T-cell (primary cell): ENCODE measurements around the gene ZNF687. TPM values are rescaled to one million over a fixed set of nuclear protein-coding genes. Genes with fewer than 3 reads are reported as not detected.

ENCODE experiments used
- ATAC-seq, 4 experiments: fragments of 200-7000 bp in 3 of 4; fragments of 150-1000 bp in 1 of 4; cut with Tn5 transposase; replicated peaks in 1 of 4; 1 replicate in 3 of 4; 2 replicates in 1 of 4; pipeline ENCODE4 v1.10.0; 2021; ENCODE audit warnings: moderate library complexity in 3 of 4, mild to moderate bottlenecking in 2 of 4, moderate number of reproducible peaks in 1 of 4
- CTCF ChIA-PET, 2 donors: fragments of 300-600 bp; sonication (Branson Sonifier 250); formaldehyde crosslinking; loops; one replicate each; lab custom pipeline; 2022; ENCODE audit warnings: antibody characterized with exemption in 2 of 2; lab: Charles Lee
- POLR2A ChIA-PET, 2 donors: fragments of 300-600 bp; sonication (Branson Sonifier 250); formaldehyde crosslinking; loops; one replicate each; lab custom pipeline; 2022; ENCODE audit warnings: antibody characterized with exemption in 2 of 2; lab: Charles Lee
- DNase-seq, 35 experiments: peaks; one replicate each; pipeline versions ENCODE4 v3.0.0 to v3.0.0-alpha.2; 2013 to 2023
- H3K27ac ChIP-seq: one replicate; pipeline ENCODE4 v1.5.1; 2013; ENCODE audit warnings: low read length
- H3K27me3 ChIP-seq, 2 experiments: replicated peaks in 1 of 2; 1 replicate in 1 of 2; 2 replicates in 1 of 2; pipeline versions ENCODE4 v1.6.1 to v1.7.0; 2013; ENCODE audit warnings: low read length in 1 of 2, mixed read lengths in 1 of 2; ENCODE audit not compliant: control insufficient read depth in 2 of 2, insufficient read depth in 2 of 2; ENCODE audit errors: extremely low read depth in 1 of 2
- H3K36me3 ChIP-seq, 2 donors: 1 replicate in 1 of 2; 2 replicates in 1 of 2; pipeline versions ENCODE4 v1.6.1 to v1.7.0; 2013; ENCODE audit warnings: low read length in 1 of 2; ENCODE audit not compliant: control insufficient read depth in 2 of 2, insufficient read depth in 1 of 2; ENCODE audit errors: extremely low read depth in 1 of 2
- H3K4me1 ChIP-seq, 2 experiments: 1 replicate in 1 of 2; 2 replicates in 1 of 2; pipeline versions ENCODE4 v1.6.1 to v1.7.0; 2013; ENCODE audit warnings: low read length in 2 of 2, mixed read lengths in 1 of 2; ENCODE audit not compliant: insufficient read depth in 2 of 2, control insufficient read depth in 1 of 2; ENCODE audit errors: extremely low read depth in 1 of 2
- H3K4me3 ChIP-seq, 2 donors: 1 replicate in 1 of 2; 2 replicates in 1 of 2; pipeline versions ENCODE4 v1.5.1 to v1.7.0; 2013; ENCODE audit warnings: mild to moderate bottlenecking in 2 of 2, low read length in 1 of 2, moderate library complexity in 1 of 2; ENCODE audit not compliant: control insufficient read depth in 1 of 2; ENCODE audit errors: extremely low read depth in 1 of 2
- H3K9me3 ChIP-seq: 2 replicates; pipeline ENCODE4 v1.7.0; 2013
- H3K27ac Mint-ChIP-seq, 2 donors: one replicate each; pipeline ENCODE4 v1.8.0; 2020 to 2021; ENCODE audit warnings: mild to moderate bottlenecking in 2 of 2, mixed read lengths in 2 of 2
- H3K27me3 Mint-ChIP-seq, 2 donors: one replicate each; pipeline ENCODE4 v1.8.0; 2021 to 2022; ENCODE audit warnings: mixed read lengths in 2 of 2
- H3K36me3 Mint-ChIP-seq: one replicate; pipeline ENCODE4 v1.8.0; 2021; ENCODE audit warnings: mixed read lengths
- H3K4me1 Mint-ChIP-seq, 3 donors: one replicate each; pipeline ENCODE4 v1.8.0; 2020 to 2022; ENCODE audit warnings: mixed read lengths in 3 of 3, mild to moderate bottlenecking in 1 of 3
- H3K4me3 Mint-ChIP-seq, 3 donors: one replicate each; pipeline ENCODE4 v1.8.0; 2020 to 2022; ENCODE audit warnings: mild to moderate bottlenecking in 3 of 3, mixed read lengths in 3 of 3, moderate library complexity in 3 of 3
- H3K9me3 Mint-ChIP-seq, 3 donors: one replicate each; pipeline ENCODE4 v1.8.0; 2020 to 2022; ENCODE audit warnings: mixed read lengths in 3 of 3
- WGBS: methylation state at CpG from one replicate; pipeline ENCODE4 v1.1.5; 2013; ENCODE audit warnings: missing lambda C conversion rate; ENCODE audit not compliant: insufficient coverage; 5-methylcytosine and 5-hydroxymethylcytosine counted together
- total RNA-seq, 35 experiments: library from RNA in 6 of 35; stranded (reverse) in 6 of 35; fragments of 120-200 nt in 1 of 35; gene quantifications; one replicate each; pipeline versions ENCODE4 v1.2.1 to v1.2.4 and lab custom pipeline; 2013 to 2026

Gene ZNF687
- total RNA-seq, 5 donors from 2014 or later (not counting 1 experiment from before 2014, with no cell fraction given): 27.7 to 44.2 (median 40.5) TPM

- Histone ChIP-seq H3K36me3 (peaks cover 0 to 30% of the 10 kb centered on the region in 2 donors), H3K27me3 (no peaks in the 10 kb centered on the region), H3K27ac (peak overlapping the region; percentile 90), H3K4me3 (peak overlapping the region in 1 of 2 donors; percentile 69), H3K9me3 (no peaks in the 10 kb centered on the region), H3K4me1 (peaks cover 10 to 28% of the 10 kb centered on the region in 2 experiments)
- Mint-ChIP-seq H3K27me3 (no peaks in the 10 kb centered on the region), H3K4me1 (peaks cover 45 to 56% (median 56%) of the 10 kb centered on the region in 3 donors), H3K4me3 (peak overlapping the region; percentile 88 to 98 (median 96)), H3K27ac (peak overlapping the region; percentile 94 to 97), H3K9me3 (no peaks in the 10 kb centered on the region), H3K36me3 (peaks cover 26% of the 10 kb centered on the region)
- DNase-seq (no peak), ATAC-seq (no peak)
- WGBS: 100% methylated on average over 2 of the region's 5 CpGs
- ChIA-PET POLR2A (interaction anchor here in 1 of 2 donors (0.5 to 0.9 kb wide), 3 partner anchors 44 to 460 kb away, joined by 3 to 5 read pairs (median 3); partner anchors contain the start of gene ZNF687), CTCF (interaction anchor here (0.5 to 2.7 kb wide), 5 partner anchors 15 to 438 kb away, joined by 3 to 36 read pairs (median 3); partner anchors contain the start of genes MRPL9 (in 1 of the 2) and TMOD4 (in 1 of the 2))
Measured at GRCh38 chr1:151325646-151326429, 43.7 kb downstream of the ZNF687 start.

- Histone ChIP-seq H3K9me3 (no peaks in the 10 kb centered on the region), H3K27ac (peak overlapping the region; percentile 90), H3K4me3 (peak overlapping the region; percentile 69 to 96), H3K36me3 (peaks cover 0 to 26% of the 10 kb centered on the region in 2 donors), H3K27me3 (no peaks in the 10 kb centered on the region), H3K4me1 (peaks cover 10 to 28% of the 10 kb centered on the region in 2 experiments)
- ChIA-PET POLR2A (interaction anchor here (0.5 to 1.2 kb wide), 4 partner anchors 45 to 416 kb away, joined by 3 to 5 read pairs (median 4); partner anchors contain the start of genes PSMB4 (in 1 of the 2) and ZNF687 (in 1 of the 2)), CTCF (interaction anchor here in 1 of 2 donors (0.5 to 2.7 kb wide), 7 partner anchors 12 to 437 kb away, joined by 3 to 36 read pairs (median 4); partner anchors contain the start of genes MRPL9, RFX5 and TMOD4)
- Mint-ChIP-seq H3K27ac (peak overlapping the region; percentile 94 to 97), H3K27me3 (no peaks in the 10 kb centered on the region), H3K4me1 (peaks cover 42 to 52% (median 52%) of the 10 kb centered on the region in 3 donors), H3K9me3 (no peaks in the 10 kb centered on the region), H3K4me3 (peak overlapping the region; percentile 88 to 98 (median 96)), H3K36me3 (peaks cover 23% of the 10 kb centered on the region)
- 10% methylated on average over 7 of the region's 12 CpGs for WGBS
- DNase-seq: peak in 32 of 35 experiments; percentile 23 to 75 (median 44)
- peak; percentile 35 to 47 (median 45) for ATAC-seq
Measured at GRCh38 chr1:151326619-151327222, 44.6 kb downstream of the ZNF687 start.

DNA sequence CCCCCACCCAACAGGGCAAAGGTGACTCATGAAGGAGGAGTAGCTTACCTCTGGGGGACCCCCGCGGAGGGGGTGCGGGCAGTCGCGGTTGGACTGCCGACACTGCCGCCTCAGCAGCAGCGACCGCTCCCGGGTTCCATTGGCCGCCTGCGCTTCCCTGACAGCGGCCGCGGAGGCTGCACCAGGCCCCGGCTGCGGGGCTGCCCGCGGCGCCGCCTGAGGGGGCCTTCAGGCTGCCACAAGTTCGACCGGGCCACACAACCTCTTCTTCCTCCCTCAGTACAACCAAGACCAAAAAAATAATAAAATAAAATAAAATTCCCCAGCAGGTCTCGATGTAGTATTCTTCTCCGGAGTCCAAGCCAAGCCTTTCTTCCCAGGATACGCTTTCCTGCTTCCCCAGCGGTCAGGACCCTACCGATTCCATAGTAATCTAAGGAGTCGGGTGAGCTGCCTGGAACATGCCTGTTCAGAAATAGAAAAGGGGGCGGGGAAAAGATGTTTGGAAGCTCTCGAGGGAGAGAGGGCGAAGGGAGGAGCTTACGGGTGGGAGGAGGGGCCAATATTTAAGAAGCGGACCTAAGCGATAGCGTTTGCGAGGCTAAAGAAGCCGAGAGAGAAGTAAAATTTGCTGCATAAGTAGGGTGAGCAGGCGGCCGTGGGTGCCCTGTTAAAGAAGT lies 45.3 kb downstream of the ZNF687 start, which contains the start of gene PI4KB:
Gene PI4KB, minus strand, starts transcription at position 194 of the 680 bp plus-strand sequence. CDS start 10,935 bp downstream, outside the sequence.
- ChIA-PET CTCF (interaction anchor here in 1 of 2 donors (0.6 to 2.7 kb wide), 10 partner anchors 11 to 436 kb away, joined by 3 to 36 read pairs (median 4); partner anchors contain the start of genes MRPL9, PSMB4 and RFX5), POLR2A (interaction anchor here (0.5 to 1.2 kb wide), 6 partner anchors 11 to 939 kb away, joined by 3 to 6 read pairs (median 3); partner anchors contain the start of gene PSMB4 (in 1 of the 2))
- no peaks in the 10 kb centered on the region for H3K27me3 Mint-ChIP-seq
- peaks cover 0 to 20% of the 10 kb centered on the region in 2 donors for H3K36me3 ChIP-seq
- H3K9me3 Mint-ChIP-seq: no peaks in the 10 kb centered on the region
- H3K4me1 Mint-ChIP-seq: peaks cover 35 to 46% (median 46%) of the 10 kb centered on the region in 3 donors
- H3K4me3 Mint-ChIP-seq: peak within 1 kb of the TSS; percentile 88 to 98 (median 96)
- H3K27ac ChIP-seq: peak within 1 kb of the TSS; percentile 90
- peaks cover 18% of the 10 kb centered on the region for H3K36me3 Mint-ChIP-seq
- ATAC-seq (peak; percentile 94 to 95 (median 95)), DNase-seq (peak; percentile 73 to 96 (median 87))
- H3K4me1 ChIP-seq: peaks cover 10 to 28% of the 10 kb centered on the region in 2 experiments
- peak within 1 kb of the TSS; percentile 99 for H3K27ac Mint-ChIP-seq
- H3K9me3 ChIP-seq: no peaks in the 10 kb centered on the region
- 0% methylated on average over 32 of the region's 40 CpGs for WGBS
- peak within 1 kb of the TSS; percentile 69 to 96 for H3K4me3 ChIP-seq
- no peaks in the 10 kb centered on the region for H3K27me3 ChIP-seq

GRCh38 chr1:151327903-151328674 lies 46.0 kb downstream of the ZNF687 start:
- 38% methylated on average over 27 of the region's 34 CpGs for WGBS
- Mint-ChIP-seq H3K4me3 (peak overlapping the region; percentile 88 to 98 (median 96)), H3K4me1 (peaks cover 29 to 41% (median 41%) of the 10 kb centered on the region in 3 donors)

GRCh38 chr1:151334822-151335221 lies 52.7 kb downstream of the ZNF687 start:
- CTCF ChIA-PET: no interaction called here
- Mint-ChIP-seq H3K27ac (no peak overlapping the region), H3K27me3 (no peaks in the 10 kb centered on the region), H3K4me3 (no peak overlapping the region), H3K9me3 (no peaks in the 10 kb centered on the region), H3K36me3 (no peaks in the 10 kb centered on the region), H3K4me1 (peaks cover 0 to 6% (median under 1%) of the 10 kb centered on the region in 3 donors)
- Histone ChIP-seq H3K27me3 (no peaks in the 10 kb centered on the region), H3K9me3 (no peaks in the 10 kb centered on the region), H3K27ac (no peak overlapping the region), H3K36me3 (no peaks in the 10 kb centered on the region), H3K4me3 (no peak overlapping the region), H3K4me1 (no peaks in the 10 kb centered on the region)
- DNase-seq: no peak
- ATAC-seq: no peak
- POLR2A ChIA-PET: no interaction called here
- no CpG with 5 or more reads among the region's 5 CpGs for WGBS

More at GRCh38 chr1:151327903-151328674, 46.0 kb downstream of the ZNF687 start:
- Histone ChIP-seq H3K9me3 (no peaks in the 10 kb centered on the region), H3K27ac (peak overlapping the region; percentile 90), H3K27me3 (no peaks in the 10 kb centered on the region), H3K36me3 (peaks cover 0 to 15% of the 10 kb centered on the region in 2 donors), H3K4me3 (peak overlapping the region; percentile 69 to 96), H3K4me1 (peaks cover 10 to 28% of the 10 kb centered on the region in 2 experiments)
- ATAC-seq: peak; percentile 11 to 19 (median 14)
- POLR2A ChIA-PET: interaction anchor here (0.5 to 1.2 kb wide), 6 partner anchors 10 to 940 kb away, joined by 3 to 6 read pairs (median 3); partner anchors contain the start of gene PSMB4 (in 1 of the 2)
- CTCF ChIA-PET: interaction anchor here in 1 of 2 donors (0.5 to 2.7 kb wide), 8 partner anchors 10 to 133 kb away, joined by 3 to 36 read pairs (median 4); partner anchors contain the start of genes PSMB4 and RFX5
- DNase-seq: peak in 1 of 35 experiments; percentile 24
- Mint-ChIP-seq H3K9me3 (no peaks in the 10 kb centered on the region), H3K27ac (peak overlapping the region; percentile 99), H3K27me3 (no peaks in the 10 kb centered on the region), H3K36me3 (peaks cover 13% of the 10 kb centered on the region)
